H1 (cell line): ENCODE data around the gene TBL2. TPM values are rescaled to one million over a fixed set of nuclear protein-coding genes. Genes with fewer than 3 reads are reported as not detected.
A peak's percentile ranks its signal among the peaks of the same experiment; 100 is the strongest.

Experiments
- ATF2 ChIP-seq: IDR thresholded peaks from 2 replicates; pipeline ENCODE4 v1.6.1; 2012; ENCODE audit warnings: low read length, inconsistent platforms
- BRCA1 ChIP-seq: IDR thresholded peaks from 2 replicates; pipeline ENCODE4 v1.6.1; 2012; ENCODE audit warnings: low read depth, low read length, improper control_type of control experiment
- CHD7 ChIP-seq: fragments of 300-600 bp; sonication (generic); IDR thresholded peaks from 2 replicates; pipeline ENCODE4 v1.7.1; 2012; ENCODE audit warnings: low read length, moderate library complexity, mild to moderate bottlenecking, inconsistent platforms; ENCODE audit not compliant: insufficient replicate concordance
- FOSL1 ChIP-seq: IDR thresholded peaks from 2 replicates; pipeline ENCODE4 v1.6.1; 2011; ENCODE audit warnings: mild to moderate bottlenecking, low read depth, low read length, moderate library complexity; ENCODE audit not compliant: insufficient read depth
- POLR2A ChIP-seq, 2 experiments: IDR thresholded peaks; 1 replicate in 1 of 2; 2 replicates in 1 of 2; pipeline ENCODE4 v1.6.1; 2011; ENCODE audit warnings: low read depth in 2 of 2, low read length in 2 of 2, mild to moderate bottlenecking in 2 of 2; ENCODE audit errors: control extremely low read depth in 1 of 2
- RAD21 ChIP-seq, 2 experiments: IDR thresholded peaks in 1 of 2; conservative IDR thresholded peaks in 1 of 2; 2 replicates each; pipeline ENCODE4 v1.6.1; 2011; ENCODE audit warnings: low read depth in 2 of 2, low read length in 2 of 2, improper control_type of control experiment in 1 of 2, inconsistent platforms in 1 of 2, mild to moderate bottlenecking in 1 of 2, moderate library complexity in 1 of 2
- SIN3A ChIP-seq, 2 experiments: IDR thresholded peaks in 1 of 2; conservative IDR thresholded peaks in 1 of 2; 2 replicates each; pipeline ENCODE4 v1.6.1; 2011 to 2012; ENCODE audit warnings: low read length in 2 of 2, improper control_type of control experiment in 1 of 2, low read depth in 1 of 2, mild to moderate bottlenecking in 1 of 2
- TAF1 ChIP-seq: IDR thresholded peaks from 2 replicates; pipeline ENCODE4 v1.6.1; 2011; ENCODE audit warnings: mild to moderate bottlenecking, low read depth, low read length
- YY1 ChIP-seq: IDR thresholded peaks from 2 replicates; pipeline ENCODE4 v1.6.1; 2011; ENCODE audit warnings: low read depth, mild to moderate bottlenecking, low read length
- polyA plus RNA-seq, 7 experiments: library from polyadenylated mRNA; depleted of rRNA in 3 of 7; stranded (reverse) in 5 of 7; unstranded in 2 of 7; fragments of >200 nt in 5 of 7; fragments of 200-250 nt in 2 of 7; gene quantifications; 1 replicate in 5 of 7; 2 replicates in 1 of 7; 4 replicates in 1 of 7; pipeline versions ENCODE4 v1.2.1 to v1.2.3, GENCODE V29; 2011 to 2013; ENCODE audit warnings: missing spikeins in 2 of 7, mixed read lengths in 2 of 7
- total RNA-seq: library from RNA; stranded (reverse); fragmentation: NEBNext Ultra II Directional; extraction: Animal tissue kit (Norgen Biotek cat#: 25700); gene quantifications from 2 replicates; pipeline ENCODE4 v1.2.1, GENCODE V29; 2021

The TBL2 gene
- total and polyA plus RNA-seq, 2 of the 8 experiments (the other 6 are each of a cell fraction or from before 2014, with no cell fraction given), result 25.8 to 29.7 TPM

DNA sequence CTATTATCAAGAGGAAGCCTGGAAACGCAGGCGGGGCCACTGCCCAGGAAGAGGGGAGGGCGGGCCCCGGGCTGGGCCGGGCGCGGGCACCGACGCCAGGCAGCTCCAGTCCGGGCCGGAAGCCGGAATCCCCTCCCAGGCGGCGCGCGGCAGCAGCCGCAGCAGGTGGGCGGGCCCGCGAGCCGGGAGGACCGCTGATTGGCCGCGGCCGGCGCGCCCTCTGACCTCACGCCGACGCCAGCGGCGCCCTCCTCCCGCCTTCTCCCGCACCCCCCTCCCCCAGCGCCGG is 21.3 kb downstream of the TBL2 start (continued):
- TF ChIP-seq CHD7, result no peak
- TF ChIP-seq YY1, result no peak
- TF ChIP-seq FOSL1, result no peak
- peak in 1 of 2 experiments; percentile 91; a peak in 2 of 4 replicates for TF ChIP-seq SIN3A (conservative IDR thresholded peaks at IDR 0.05 in 1 of 2, IDR thresholded peaks at IDR 0.05 in 1 of 2; ENCODE audit: low read depth in 1 of 2, low read length in 2 of 2)
- no peak for TF ChIP-seq ATF2
- TF ChIP-seq RAD21 (IDR thresholded peaks at IDR 0.05 in 1 of 2, conservative IDR thresholded peaks at IDR 0.05 in 1 of 2; ENCODE audit: low read depth in 2 of 2, low read length in 2 of 2), result no peak
- TF ChIP-seq TAF1, result no peak; the same call in 1 of the 2 replicates
- no peak for TF ChIP-seq BRCA1
- 0 out of 3 replicates have a peak, but pooled peaks of 1 of the 2 experiments have one; percentile 7 for TF ChIP-seq POLR2A (IDR thresholded peaks at IDR 0.05; ENCODE audit: control extremely low read depth in 1 of 2, low read depth in 2 of 2, low read length in 2 of 2)
